GM19099 (cell line): ENCODE measurements around the gene CATSPER3.

Experiments used
- POLR2A ChIP-seq: IDR thresholded peaks from 3 replicates; pipeline ENCODE4 v1.6.1; 2011; ENCODE audit warnings: low read depth; ENCODE audit not compliant: insufficient read length; ENCODE audit errors: extremely low read depth

Gene CATSPER3

GRCh38 chr5:135016861-135017290, 49.2 kb downstream of the CATSPER3 start:
- no peak for TF ChIP-seq POLR2A

- TF ChIP-seq POLR2A, result no peak
These were observed 50.8 kb downstream of the CATSPER3 start for GRCh38 chr5:135018457-135018856.

GRCh38 chr5:135019314-135019713, 51.6 kb downstream of the CATSPER3 start:
- no peak for TF ChIP-seq POLR2A

- TF ChIP-seq POLR2A, result no peak
These were observed 52.6 kb downstream of the CATSPER3 start for GRCh38 chr5:135020111-135020895.

- TF ChIP-seq POLR2A, result no peak
These were observed 57.4 kb downstream of the CATSPER3 start for GRCh38 chr5:135024956-135025729.

- TF ChIP-seq POLR2A, result no peak
These were observed 58.3 kb downstream of the CATSPER3 start for GRCh38 chr5:135025730-135026644.

- TF ChIP-seq POLR2A, result no peak
These were observed 59.0 kb downstream of the CATSPER3 start for GRCh38 chr5:135026645-135027265.

GRCh38 chr5:135027266-135027696, 59.6 kb downstream of the CATSPER3 start:
- TF ChIP-seq POLR2A, result no peak

GRCh38 chr5:135027697-135028615, 60.2 kb downstream of the CATSPER3 start:
- no peak for TF ChIP-seq POLR2A

GRCh38 chr5:135028791-135029476, 61.2 kb downstream of the CATSPER3 start:
- TF ChIP-seq POLR2A, result no peak

GRCh38 chr5:135029477-135030122, 61.9 kb downstream of the CATSPER3 start:
- TF ChIP-seq POLR2A, result no peak

- no peak for TF ChIP-seq POLR2A
These were observed 62.6 kb downstream of the CATSPER3 start for GRCh38 chr5:135030123-135030955.
